BLaER1 treated with 17β-estradiol and CSF1 and Interleukin-3, amounts not matched to agents 10 nM and 100 nM (cell line): ENCODE results near the gene TRRAP.

ENCODE experiments used
- H3K27ac ChIP-seq, 11 experiments: shearing (Covaris generic); formaldehyde crosslinking; 2 replicates each; pipeline ENCODE4 v1.8.1; 2022
- H3K27me3 ChIP-seq, 11 experiments: shearing (Covaris generic); formaldehyde crosslinking; 2 replicates each; pipeline ENCODE4 v1.8.1; 2022
- H3K36me3 ChIP-seq, 11 experiments: shearing (Covaris generic); formaldehyde crosslinking; 2 replicates each; pipeline ENCODE4 v1.8.1; 2022
- H3K4me1 ChIP-seq, 10 experiments: shearing (Covaris generic); formaldehyde crosslinking; 2 replicates each; pipeline ENCODE4 v1.8.1; 2022
- H3K4me2 ChIP-seq, 11 experiments: shearing (Covaris generic); formaldehyde crosslinking; 2 replicates each; pipeline ENCODE4 v1.8.1; 2022
- H3K4me3 ChIP-seq, 10 experiments: shearing (Covaris generic); formaldehyde crosslinking; 2 replicates each; pipeline ENCODE4 v1.8.1; 2022
- H3K9ac ChIP-seq, 11 experiments: shearing (Covaris generic); formaldehyde crosslinking; 2 replicates each; pipeline ENCODE4 v1.8.1; 2022
- H3K9me3 ChIP-seq, 11 experiments: shearing (Covaris generic); formaldehyde crosslinking; replicated peaks in 1 of 11; 2 replicates each; pipeline ENCODE4 v1.8.1; 2022
- H4K20me1 ChIP-seq, 11 experiments: shearing (Covaris generic); formaldehyde crosslinking; 2 replicates each; pipeline ENCODE4 v1.8.1; 2022
- Cebpa-rat ChIP-seq, 11 experiments: shearing (Covaris generic); IDR thresholded peaks; 2 replicates each; pipeline ENCODE4 v1.8.1; 2022

Gene TRRAP

GRCh38 chr7:98998821-98999725, 120.7 kb downstream of the TRRAP start:
- no peaks in the 10 kb centered on the region for H3K27me3 ChIP-seq
- H3K27ac ChIP-seq, result no peak overlapping the region
- H3K9me3 ChIP-seq, result no peaks in the 10 kb centered on the region
- peaks cover 0 to 56% (median 14%) of the 10 kb centered on the region in 11 experiments; a peak in 11 of 22 replicates for H4K20me1 ChIP-seq
- no peak overlapping the region for H3K4me2 ChIP-seq
- TF ChIP-seq Cebpa-rat (IDR thresholded peaks at IDR 0.05), result no peak
- H3K36me3 ChIP-seq, result peaks cover 86 to 98% (median 93%) of the 10 kb centered on the region in 11 experiments
- H3K4me1 ChIP-seq, result peaks cover 12 to 29% (median 25%) of the 10 kb centered on the region in 10 experiments
- no peak overlapping the region for H3K9ac ChIP-seq
- no peak overlapping the region for H3K4me3 ChIP-seq

- H3K9me3 ChIP-seq, result no peaks in the 10 kb centered on the region
- no peak overlapping the region for H3K4me2 ChIP-seq
- peaks cover 0 to 56% (median 16%) of the 10 kb centered on the region in 11 experiments; a peak in 13 of 22 replicates for H4K20me1 ChIP-seq
- H3K4me1 ChIP-seq, result peaks cover 17 to 42% (median 34%) of the 10 kb centered on the region in 10 experiments
- no peak overlapping the region for H3K4me3 ChIP-seq
- no peak overlapping the region for H3K9ac ChIP-seq
- H3K27ac ChIP-seq, result no peak overlapping the region
- peaks cover 86 to 98% (median 93%) of the 10 kb centered on the region in 11 experiments for H3K36me3 ChIP-seq
- H3K27me3 ChIP-seq, result no peaks in the 10 kb centered on the region
- TF ChIP-seq Cebpa-rat (IDR thresholded peaks at IDR 0.05), result no peak
Measured at GRCh38 chr7:99000196-99000903, 122.0 kb downstream of the TRRAP start.

- Histone ChIP-seq H3K27ac (no peak overlapping the region), H3K4me2 (no peak overlapping the region), H3K27me3 (no peaks in the 10 kb centered on the region), H3K36me3 (peaks cover 81 to 98% (median 91%) of the 10 kb centered on the region in 11 experiments), H4K20me1 (peaks cover 0 to 55% (median 15%) of the 10 kb centered on the region in 11 experiments; a peak in 13 of 22 replicates), H3K4me3 (no peak overlapping the region), H3K9ac (no peak overlapping the region), H3K4me1 (peaks cover 23 to 45% (median 36%) of the 10 kb centered on the region in 10 experiments), H3K9me3 (no peaks in the 10 kb centered on the region)
- TF ChIP-seq Cebpa-rat (IDR thresholded peaks at IDR 0.05), result no peak
Measured at GRCh38 chr7:99000904-99001465, 122.7 kb downstream of the TRRAP start.

- Histone ChIP-seq H4K20me1 (peaks cover 0 to 58% (median 19%) of the 10 kb centered on the region in 11 experiments; a peak in 12 of 22 replicates), H3K36me3 (peaks cover 79 to 98% (median 91%) of the 10 kb centered on the region in 11 experiments), H3K9me3 (no peaks in the 10 kb centered on the region)
Measured at GRCh38 chr7:99001482-99002147, 123.3 kb downstream of the TRRAP start.

DNA sequence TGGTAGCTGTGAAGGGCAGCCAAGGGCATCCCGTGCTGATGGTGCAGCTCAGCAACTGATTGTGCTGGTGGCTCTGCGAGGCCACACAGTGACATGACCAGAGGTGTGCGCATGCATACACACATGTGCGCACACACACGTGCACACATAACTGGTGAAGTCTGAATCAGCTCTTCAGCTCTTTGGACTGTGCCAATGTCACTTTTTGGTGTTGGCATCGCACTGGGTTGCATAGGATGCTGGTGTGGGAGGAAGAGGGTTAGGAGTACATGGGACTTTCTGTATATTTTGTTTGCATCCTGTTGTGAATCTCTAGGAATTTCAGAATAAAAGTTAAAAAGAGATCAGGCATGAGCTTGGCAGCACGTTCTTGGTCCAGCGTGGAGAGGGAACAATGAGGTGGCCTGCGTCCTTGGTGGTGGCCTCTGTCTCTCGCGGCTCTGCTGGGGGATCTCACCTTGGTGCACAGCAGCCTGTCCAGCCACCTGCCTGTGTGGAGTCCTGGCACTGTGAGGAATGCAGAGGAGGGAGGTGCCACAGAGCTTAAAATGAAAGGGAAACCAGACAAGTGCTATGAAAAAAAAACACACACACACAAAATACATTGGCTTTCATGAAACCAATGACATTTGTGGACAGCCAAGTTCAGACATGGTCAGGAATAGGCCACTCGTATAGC, 124.0 kb downstream of the TRRAP start:
- Histone ChIP-seq H3K4me3 (no peak overlapping the region), H3K27me3 (no peaks in the 10 kb centered on the region), H3K4me2 (peak overlapping the region in 10 of 11 experiments; percentile 46 to 80 (median 67); a peak in 19 of 22 replicates), H3K36me3 (peaks cover 79 to 98% (median 91%) of the 10 kb centered on the region in 11 experiments), H3K9me3 (no peaks in the 10 kb centered on the region), H4K20me1 (peaks cover 0 to 57% (median 19%) of the 10 kb centered on the region in 11 experiments; a peak in 12 of 22 replicates), H3K4me1 (peaks cover 28 to 45% (median 40%) of the 10 kb centered on the region in 10 experiments), H3K9ac (peak overlapping the region in 5 of 11 experiments; percentile 12 to 57 (median 52); a peak in 2 of 22 replicates), H3K27ac (peak overlapping the region in 8 of 11 experiments; percentile 62 to 80 (median 74); a peak in 13 of 22 replicates)
- TF ChIP-seq Cebpa-rat (IDR thresholded peaks at IDR 0.05), result no peak

More at GRCh38 chr7:99001482-99002147, 123.3 kb downstream of the TRRAP start:
- H3K9ac ChIP-seq, result no peak overlapping the region
- peaks cover 28 to 45% (median 40%) of the 10 kb centered on the region in 10 experiments for H3K4me1 ChIP-seq
- no peaks in the 10 kb centered on the region for H3K27me3 ChIP-seq
- H3K4me2 ChIP-seq, result no peak overlapping the region
- TF ChIP-seq Cebpa-rat (IDR thresholded peaks at IDR 0.05), result no peak
- no peak overlapping the region for H3K27ac ChIP-seq
- H3K4me3 ChIP-seq, result no peak overlapping the region

DNA sequence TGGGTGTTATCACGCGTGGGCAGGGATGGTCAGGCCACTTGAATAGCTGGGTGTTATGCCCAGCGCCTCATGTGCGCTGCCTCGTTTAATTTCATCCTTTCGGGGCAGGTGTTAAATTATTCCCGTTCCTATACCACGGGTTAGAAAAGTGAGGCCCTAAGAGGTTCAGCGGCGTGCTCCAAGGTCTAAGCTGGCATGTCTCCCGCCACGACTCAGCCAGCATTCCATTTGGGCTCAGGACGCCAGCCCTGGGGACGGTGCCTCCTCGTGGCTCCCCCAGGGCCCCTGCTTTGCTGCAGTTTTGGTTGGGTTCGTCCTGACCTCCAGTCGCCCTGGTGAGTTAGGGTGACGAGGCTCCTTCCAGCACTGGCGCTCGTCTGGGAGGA, 124.5 kb downstream of the TRRAP start:
- H3K36me3 ChIP-seq, result peaks cover 79 to 98% (median 91%) of the 10 kb centered on the region in 11 experiments
- H3K4me2 ChIP-seq, result peak overlapping the region; percentile 46 to 80 (median 67)
- TF ChIP-seq Cebpa-rat (IDR thresholded peaks at IDR 0.05), result no peak
- no peaks in the 10 kb centered on the region for H3K27me3 ChIP-seq
- H4K20me1 ChIP-seq, result peaks cover 0 to 57% (median 19%) of the 10 kb centered on the region in 11 experiments; a peak in 12 of 22 replicates
- H3K4me3 ChIP-seq, result no peak overlapping the region
- peaks cover 28 to 45% (median 40%) of the 10 kb centered on the region in 10 experiments for H3K4me1 ChIP-seq
- H3K9ac ChIP-seq, result peak overlapping the region in 8 of 11 experiments; percentile 25 to 64 (median 54); a peak in 10 of 22 replicates
- peak overlapping the region in 9 of 11 experiments; percentile 57 to 80 (median 74); a peak in 17 of 22 replicates for H3K27ac ChIP-seq
- no peaks in the 10 kb centered on the region for H3K9me3 ChIP-seq

- H3K36me3 ChIP-seq, result peaks cover 79 to 98% (median 91%) of the 10 kb centered on the region in 11 experiments
- TF ChIP-seq Cebpa-rat (IDR thresholded peaks at IDR 0.05), result no peak
- no peaks in the 10 kb centered on the region for H3K27me3 ChIP-seq
- H3K27ac ChIP-seq, result peak overlapping the region in 9 of 11 experiments; percentile 57 to 80 (median 74); a peak in 18 of 22 replicates
- H3K4me2 ChIP-seq, result peak overlapping the region; percentile 46 to 80 (median 67)
- peaks cover 0 to 63% (median 19%) of the 10 kb centered on the region in 11 experiments; a peak in 12 of 22 replicates for H4K20me1 ChIP-seq
- peak overlapping the region in 9 of 11 experiments; percentile 25 to 64 (median 54); a peak in 15 of 22 replicates for H3K9ac ChIP-seq
- H3K9me3 ChIP-seq, result no peaks in the 10 kb centered on the region
- H3K4me3 ChIP-seq, result peak overlapping the region in 1 of 10 experiments; percentile 8; a peak in 1 of 20 replicates
- peaks cover 28 to 45% (median 40%) of the 10 kb centered on the region in 10 experiments for H3K4me1 ChIP-seq
Measured at GRCh38 chr7:99003419-99003818, 125.1 kb downstream of the TRRAP start.
